ENCODE measurements around the gene EIPR1.

EIPR1 gene

DNA sequence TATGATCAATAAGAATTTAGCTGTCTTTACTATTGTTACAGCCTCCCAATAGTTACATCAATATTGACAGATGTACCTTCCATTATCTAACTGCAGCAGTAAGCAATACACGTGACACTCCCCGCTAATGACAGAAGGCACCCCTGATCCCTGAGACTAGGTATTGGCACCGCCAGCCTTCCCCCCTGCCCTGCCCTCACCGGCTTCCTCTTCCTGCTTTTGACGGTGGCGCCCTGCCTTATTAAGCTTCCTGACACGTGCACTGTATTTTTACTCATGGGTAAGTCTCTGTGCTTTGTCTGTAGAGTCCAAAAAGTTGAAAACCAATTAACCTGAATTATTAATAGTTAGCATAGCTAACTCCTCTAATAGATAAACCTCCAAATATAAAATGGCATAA is 223.5 kb downstream of the EIPR1 start:
- no peak for TF ChIP-seq ZNF70 (CRISPR knock-in tag; IDR thresholded peaks at IDR 0.05)
- no peak for TF ChIP-seq ISL1 (CRISPR knock-in tag; IDR thresholded peaks at IDR 0.05)
- TF ChIP-seq ZFP3 (CRISPR knock-in tag; IDR thresholded peaks at IDR 0.05): no peak
- TF ChIP-seq ZNF8 (CRISPR knock-in tag; IDR thresholded peaks at IDR 0.05): no peak
- no peak for TF ChIP-seq TSHZ2 (CRISPR knock-in tag; IDR thresholded peaks at IDR 0.05)
- no peak for TF ChIP-seq TOX (CRISPR knock-in tag; IDR thresholded peaks at IDR 0.05; ENCODE audit: borderline replicate concordance)
- no peak for TF ChIP-seq ZC3H10 (CRISPR knock-in tag; IDR thresholded peaks at IDR 0.05)
- no peak for TF ChIP-seq CSRNP3 (CRISPR knock-in tag; IDR thresholded peaks at IDR 0.05)

DNA sequence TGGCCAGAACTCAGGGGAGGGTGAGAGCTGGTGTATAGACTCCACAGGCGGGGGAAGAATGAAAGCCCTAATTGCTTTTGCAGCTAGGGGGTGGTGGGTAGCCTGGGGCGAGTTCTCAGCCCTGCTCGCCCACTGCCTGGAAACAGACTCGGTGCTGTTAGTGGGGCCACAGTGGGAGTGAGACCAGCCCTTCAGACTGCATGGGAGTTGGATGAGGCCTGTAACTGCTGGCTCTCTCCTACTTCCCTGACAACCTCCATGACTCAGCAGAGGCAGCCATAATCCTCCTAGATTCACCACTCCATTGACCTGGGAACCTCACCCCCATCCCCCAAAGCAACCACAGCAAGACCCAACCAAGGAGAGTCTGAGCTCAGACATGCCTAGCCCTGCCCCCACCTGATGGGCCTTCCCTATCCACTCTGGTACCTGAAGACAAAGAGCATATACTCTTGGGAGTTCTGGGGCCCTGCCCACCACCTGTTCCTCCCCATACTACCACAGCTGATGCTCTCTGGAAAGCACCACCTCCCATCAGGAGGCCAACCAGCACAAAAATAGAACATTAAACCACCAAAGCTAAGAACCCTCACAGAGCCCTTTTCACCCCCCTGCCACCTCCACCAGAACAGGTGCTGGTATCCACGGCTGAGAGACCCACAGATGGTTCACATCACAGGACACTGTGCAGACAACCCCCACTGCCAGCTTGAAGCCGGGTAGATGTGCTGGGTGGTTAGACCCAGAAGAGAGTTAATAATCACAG is 226.3 kb downstream of the EIPR1 start:
- ATAC-seq: no peak
- TF ChIP-seq ARNTL (CRISPR knock-in tag; IDR thresholded peaks at IDR 0.05; ENCODE audit: borderline replicate concordance, low read depth) (no peak), ESRRG (CRISPR knock-in tag; IDR thresholded peaks at IDR 0.05) (no peak)

More for the DNA sequence above, 223.5 kb downstream of the EIPR1 start:
- no peak for ATAC-seq

DNA sequence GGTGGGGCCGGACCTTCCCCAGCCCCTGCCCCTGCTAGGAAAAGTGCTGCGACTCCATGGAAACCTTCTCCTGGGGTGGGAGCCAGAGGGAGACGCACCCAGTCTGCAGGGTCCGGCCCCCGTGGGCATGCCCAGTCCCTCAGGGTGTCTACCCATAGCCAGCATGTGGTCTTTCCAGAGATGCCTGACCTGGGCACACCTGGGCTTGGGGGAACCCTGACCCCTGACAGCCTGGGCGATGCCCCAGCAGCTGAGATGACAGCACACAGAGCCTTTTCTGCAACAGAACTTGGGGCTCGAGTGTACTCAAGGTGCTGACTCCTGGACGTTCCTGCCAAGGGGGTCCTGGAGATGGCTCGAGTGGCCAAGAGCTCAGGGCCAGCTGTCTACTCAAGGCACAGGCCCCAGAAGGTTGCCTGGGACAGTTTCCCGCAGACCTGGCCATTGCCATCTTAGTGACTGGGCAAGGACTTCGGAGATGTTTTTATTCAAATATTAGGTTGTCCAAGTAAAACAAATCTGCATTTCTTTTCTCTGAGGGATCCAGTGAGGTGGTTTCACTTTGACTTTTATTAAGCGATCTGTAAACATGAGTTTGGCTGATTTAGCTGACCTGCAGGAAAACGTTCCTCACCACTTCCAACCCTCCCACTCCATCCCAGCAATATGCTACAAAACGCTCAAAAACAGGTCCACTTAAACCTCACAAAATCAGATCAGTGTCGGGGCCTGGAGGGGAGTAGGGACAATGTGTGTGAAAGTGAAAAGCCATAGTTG is 228.0 kb downstream of the EIPR1 start:
- ATAC-seq: no peak
- TF ChIP-seq TSHZ2 (CRISPR knock-in tag; IDR thresholded peaks at IDR 0.05) (no peak), OSR1 (CRISPR knock-in tag; IDR thresholded peaks at IDR 0.05) (no peak), SNAI2 (CRISPR knock-in tag; IDR thresholded peaks at IDR 0.05) (no peak), BACH2 (CRISPR knock-in tag; IDR thresholded peaks at IDR 0.05; ENCODE audit: borderline replicate concordance) (no peak), ZNF8 (CRISPR knock-in tag; IDR thresholded peaks at IDR 0.05) (no peak), ZFP30 (CRISPR knock-in tag; IDR thresholded peaks at IDR 0.05) (no peak), PPARA (CRISPR knock-in tag; IDR thresholded peaks at IDR 0.05; ENCODE audit: borderline replicate concordance) (no peak), ISL1 (CRISPR knock-in tag; IDR thresholded peaks at IDR 0.05) (no peak), ZC3H10 (CRISPR knock-in tag; IDR thresholded peaks at IDR 0.05) (no peak), CSDC2 (CRISPR knock-in tag; IDR thresholded peaks at IDR 0.05) (no peak), TOX (CRISPR knock-in tag; IDR thresholded peaks at IDR 0.05; ENCODE audit: borderline replicate concordance) (no peak), RARB (CRISPR knock-in tag; IDR thresholded peaks at IDR 0.05) (no peak), ZNF565 (CRISPR knock-in tag; conservative IDR thresholded peaks at IDR 0.05; ENCODE audit: low read depth) (no peak), TCF4 (CRISPR knock-in tag; IDR thresholded peaks at IDR 0.05; ENCODE audit: borderline replicate concordance) (no peak), GLIS3 (CRISPR knock-in tag; IDR thresholded peaks at IDR 0.05) (no peak), CSRNP3 (CRISPR knock-in tag; IDR thresholded peaks at IDR 0.05) (no peak), ARNTL (CRISPR knock-in tag; IDR thresholded peaks at IDR 0.05; ENCODE audit: borderline replicate concordance, low read depth) (no peak)
- TF ChIP-seq, protein P1, sequence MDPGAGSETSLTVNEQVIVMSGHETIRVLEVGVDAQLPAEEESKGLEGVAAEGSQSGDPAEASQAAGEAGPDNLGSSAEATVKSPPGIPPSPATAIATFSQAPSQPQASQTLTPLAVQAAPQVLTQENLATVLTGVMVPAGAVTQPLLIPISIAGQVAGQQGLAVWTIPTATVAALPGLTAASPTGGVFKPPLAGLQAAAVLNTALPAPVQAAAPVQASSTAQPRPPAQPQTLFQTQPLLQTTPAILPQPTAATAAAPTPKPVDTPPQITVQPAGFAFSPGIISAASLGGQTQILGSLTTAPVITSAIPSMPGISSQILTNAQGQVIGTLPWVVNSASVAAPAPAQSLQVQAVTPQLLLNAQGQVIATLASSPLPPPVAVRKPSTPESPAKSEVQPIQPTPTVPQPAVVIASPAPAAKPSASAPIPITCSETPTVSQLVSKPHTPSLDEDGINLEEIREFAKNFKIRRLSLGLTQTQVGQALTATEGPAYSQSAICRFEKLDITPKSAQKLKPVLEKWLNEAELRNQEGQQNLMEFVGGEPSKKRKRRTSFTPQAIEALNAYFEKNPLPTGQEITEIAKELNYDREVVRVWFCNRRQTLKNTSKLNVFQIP (CRISPR knock-in tag; IDR thresholded peaks at IDR 0.05; ENCODE audit: borderline replicate concordance, low read depth): no peak
- TF ChIP-seq, protein P2, sequence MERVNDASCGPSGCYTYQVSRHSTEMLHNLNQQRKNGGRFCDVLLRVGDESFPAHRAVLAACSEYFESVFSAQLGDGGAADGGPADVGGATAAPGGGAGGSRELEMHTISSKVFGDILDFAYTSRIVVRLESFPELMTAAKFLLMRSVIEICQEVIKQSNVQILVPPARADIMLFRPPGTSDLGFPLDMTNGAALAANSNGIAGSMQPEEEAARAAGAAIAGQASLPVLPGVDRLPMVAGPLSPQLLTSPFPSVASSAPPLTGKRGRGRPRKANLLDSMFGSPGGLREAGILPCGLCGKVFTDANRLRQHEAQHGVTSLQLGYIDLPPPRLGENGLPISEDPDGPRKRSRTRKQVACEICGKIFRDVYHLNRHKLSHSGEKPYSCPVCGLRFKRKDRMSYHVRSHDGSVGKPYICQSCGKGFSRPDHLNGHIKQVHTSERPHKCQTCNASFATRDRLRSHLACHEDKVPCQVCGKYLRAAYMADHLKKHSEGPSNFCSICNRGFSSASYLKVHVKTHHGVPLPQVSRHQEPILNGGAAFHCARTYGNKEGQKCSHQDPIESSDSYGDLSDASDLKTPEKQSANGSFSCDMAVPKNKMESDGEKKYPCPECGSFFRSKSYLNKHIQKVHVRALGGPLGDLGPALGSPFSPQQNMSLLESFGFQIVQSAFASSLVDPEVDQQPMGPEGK (CRISPR knock-in tag; IDR thresholded peaks at IDR 0.05; ENCODE audit: borderline replicate concordance): no peak
